K562 (cell line): ENCODE data around the gene MOB4. TPM values are rescaled to one million over a fixed set of nuclear protein-coding genes. Genes with fewer than 3 reads are reported as not detected.

ENCODE experiments used
- CTCF ChIP-seq, 3 experiments: IDR thresholded peaks in 2 of 3; conservative IDR thresholded peaks in 1 of 3; 2 replicates each; pipeline ENCODE4 v1.5.1; 2011 to 2012; ENCODE audit warnings: low read length in 3 of 3, mild to moderate bottlenecking in 3 of 3, control low read depth in 2 of 3, improper control_type of control experiment in 1 of 3, inconsistent platforms in 1 of 3, low read depth in 1 of 3, mixed read lengths in 1 of 3, moderate library complexity in 1 of 3; ENCODE audit not compliant: insufficient read depth in 2 of 3
- HMGN3 ChIP-seq: IDR thresholded peaks from 2 replicates; pipeline ENCODE4 v1.6.1; 2011; ENCODE audit warnings: borderline replicate concordance, low read depth, mild to moderate bottlenecking, mixed read lengths, low read length; ENCODE audit not compliant: insufficient read length; ENCODE audit errors: extremely low read depth
- XRCC3 ChIP-seq: fragments of 450-650 bp; IDR thresholded peaks from 2 replicates; pipeline ENCODE4 v1.6.1; 2017; ENCODE audit warnings: mild to moderate bottlenecking, moderate library complexity
- ZNF197 ChIP-seq: fragments of 200-800 bp; sonication (Bioruptor generic); IDR thresholded peaks from 2 replicates; pipeline ENCODE4 v1.6.1; 2016; ENCODE audit warnings: low read depth, missing genetic modification characterization, missing compliant biosample characterization
- polyA plus RNA-seq, 8 experiments: library from polyadenylated mRNA; depleted of rRNA in 4 of 8; stranded (reverse) in 5 of 8; unstranded in 3 of 8; fragments of >200 nt; fragmentation: Nextera tagmentation in 2 of 8; fragmentation: Illumina TruSeq in 1 of 8; extraction: Ambion mirVana in 2 of 8; extraction: Trizol in 1 of 8; gene quantifications; 2 replicates each; pipeline versions ENCODE4 v1.2.1 to v1.2.3, GENCODE V29; 2011 to 2014; ENCODE audit warnings: inconsistent platforms in 1 of 8, missing spikeins in 1 of 8
- total RNA-seq, 7 experiments: library from RNA; depleted of rRNA in 6 of 7; stranded (reverse); fragments of >200 nt in 6 of 7; fragmentation: Illumina TruSeq in 2 of 7; extraction: Trizol in 2 of 7; gene quantifications; 2 replicates each; pipeline versions ENCODE4 v1.2.1 to v1.2.3, GENCODE V29; 2011 to 2021; ENCODE audit warnings: low replicate concordance in 1 of 7
- TF ChIP-seq, protein P1 (sequence below): fragments of 250-450 bp; sonication (Bioruptor Pico); IDR thresholded peaks from 2 replicates; pipeline ENCODE4 v1.4.0; 2020; ENCODE audit warnings: mild to moderate bottlenecking
- TF ChIP-seq, protein P2 (sequence below), 3 experiments: fragments of 200-800 bp in 1 of 3; fragments of 250-450 bp in 1 of 3; fragments of 450-650 bp in 1 of 3; sonication (Bioruptor Pico) in 1 of 3; sonication (Bioruptor generic) in 1 of 3; formaldehyde crosslinking in 1 of 3; IDR thresholded peaks; 2 replicates each; pipeline versions ENCODE4 v1.6.1 to v1.8.0; 2016 to 2022; ENCODE audit warnings: mild to moderate bottlenecking in 2 of 3, missing genetic modification characterization in 2 of 3, missing compliant biosample characterization in 1 of 3, moderate library complexity in 1 of 3

The MOB4 gene
- total and polyA plus RNA-seq, 9 of the 15 experiments (the other 6 are each of a cell fraction or from before 2014, with no cell fraction given): 13.5 to 30.8 (median 22.2) TPM

DNA sequence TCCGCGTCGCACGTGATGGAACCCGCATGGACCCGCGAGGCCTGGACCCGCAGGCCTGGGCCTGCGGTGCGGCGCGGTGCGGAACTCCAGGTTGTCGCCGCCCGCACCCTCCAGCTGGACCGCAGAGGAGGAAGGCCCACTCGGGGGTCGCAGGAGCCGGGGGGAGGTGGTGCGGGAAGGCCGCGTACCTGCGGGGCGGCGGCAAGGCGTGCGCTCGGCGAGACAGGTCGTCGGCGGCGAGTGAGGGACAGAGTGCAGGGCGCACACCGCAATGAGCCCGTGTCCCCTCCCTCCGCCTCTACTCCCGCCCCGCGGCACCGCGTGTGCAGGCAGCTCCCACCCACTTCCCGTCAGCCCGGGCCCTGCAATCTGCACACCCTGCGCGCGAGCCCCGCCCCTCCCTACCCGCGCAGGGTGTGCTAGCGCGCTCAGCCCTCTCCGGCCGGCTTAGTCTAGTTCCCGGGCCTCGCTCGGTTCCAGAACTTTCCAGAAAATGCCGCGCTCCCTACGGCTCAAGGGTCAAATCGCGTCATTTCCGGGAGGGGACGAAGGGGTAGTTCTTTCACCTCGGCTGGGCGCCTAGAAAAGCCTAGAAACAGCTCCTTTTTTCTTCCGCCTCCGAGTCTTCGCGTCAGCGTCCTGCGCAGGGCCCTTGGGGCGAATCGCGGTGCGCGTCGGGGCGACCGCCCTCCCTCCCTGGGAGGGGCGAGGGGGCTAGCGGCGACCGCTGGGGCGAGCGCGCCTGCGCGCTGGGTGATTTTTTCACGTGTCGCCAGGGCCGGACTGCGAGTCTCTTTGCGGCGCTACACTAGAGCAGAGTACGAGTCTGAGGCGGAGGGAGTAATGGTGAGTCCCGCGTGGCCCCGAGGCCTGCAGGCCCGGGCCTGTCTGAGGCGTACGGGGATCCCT, 16.0 kb upstream of the MOB4 start, which contains the start of the genes HSPD1 and HSPE1 (continued):
- TF ChIP-seq, protein P1, sequence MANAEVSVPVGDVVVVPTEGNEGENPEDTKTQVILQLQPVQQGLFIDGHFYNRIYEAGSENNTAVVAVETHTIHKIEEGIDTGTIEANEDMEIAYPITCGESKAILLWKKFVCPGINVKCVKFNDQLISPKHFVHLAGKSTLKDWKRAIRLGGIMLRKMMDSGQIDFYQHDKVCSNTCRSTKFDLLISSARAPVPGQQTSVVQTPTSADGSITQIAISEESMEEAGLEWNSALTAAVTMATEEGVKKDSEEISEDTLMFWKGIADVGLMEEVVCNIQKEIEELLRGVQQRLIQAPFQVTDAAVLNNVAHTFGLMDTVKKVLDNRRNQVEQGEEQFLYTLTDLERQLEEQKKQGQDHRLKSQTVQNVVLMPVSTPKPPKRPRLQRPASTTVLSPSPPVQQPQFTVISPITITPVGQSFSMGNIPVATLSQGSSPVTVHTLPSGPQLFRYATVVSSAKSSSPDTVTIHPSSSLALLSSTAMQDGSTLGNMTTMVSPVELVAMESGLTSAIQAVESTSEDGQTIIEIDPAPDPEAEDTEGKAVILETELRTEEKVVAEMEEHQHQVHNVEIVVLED (CRISPR knock-in tag): peak; percentile 76
- TF ChIP-seq HMGN3 (peak; percentile 97), CTCF (IDR thresholded peaks at IDR 0.05 in 2 of 3, conservative IDR thresholded peaks at IDR 0.05 in 1 of 3; ENCODE audit: insufficient read depth in 2 of 3, low read depth in 1 of 3, low read length in 3 of 3) (0 out of 6 replicates have a peak, but pooled peaks of 2 of the 3 experiments have one; percentile 0 to 3), ZNF197 (CRISPR knock-in tag) (no peak), XRCC3 (no peak)
- TF ChIP-seq, protein P2, sequence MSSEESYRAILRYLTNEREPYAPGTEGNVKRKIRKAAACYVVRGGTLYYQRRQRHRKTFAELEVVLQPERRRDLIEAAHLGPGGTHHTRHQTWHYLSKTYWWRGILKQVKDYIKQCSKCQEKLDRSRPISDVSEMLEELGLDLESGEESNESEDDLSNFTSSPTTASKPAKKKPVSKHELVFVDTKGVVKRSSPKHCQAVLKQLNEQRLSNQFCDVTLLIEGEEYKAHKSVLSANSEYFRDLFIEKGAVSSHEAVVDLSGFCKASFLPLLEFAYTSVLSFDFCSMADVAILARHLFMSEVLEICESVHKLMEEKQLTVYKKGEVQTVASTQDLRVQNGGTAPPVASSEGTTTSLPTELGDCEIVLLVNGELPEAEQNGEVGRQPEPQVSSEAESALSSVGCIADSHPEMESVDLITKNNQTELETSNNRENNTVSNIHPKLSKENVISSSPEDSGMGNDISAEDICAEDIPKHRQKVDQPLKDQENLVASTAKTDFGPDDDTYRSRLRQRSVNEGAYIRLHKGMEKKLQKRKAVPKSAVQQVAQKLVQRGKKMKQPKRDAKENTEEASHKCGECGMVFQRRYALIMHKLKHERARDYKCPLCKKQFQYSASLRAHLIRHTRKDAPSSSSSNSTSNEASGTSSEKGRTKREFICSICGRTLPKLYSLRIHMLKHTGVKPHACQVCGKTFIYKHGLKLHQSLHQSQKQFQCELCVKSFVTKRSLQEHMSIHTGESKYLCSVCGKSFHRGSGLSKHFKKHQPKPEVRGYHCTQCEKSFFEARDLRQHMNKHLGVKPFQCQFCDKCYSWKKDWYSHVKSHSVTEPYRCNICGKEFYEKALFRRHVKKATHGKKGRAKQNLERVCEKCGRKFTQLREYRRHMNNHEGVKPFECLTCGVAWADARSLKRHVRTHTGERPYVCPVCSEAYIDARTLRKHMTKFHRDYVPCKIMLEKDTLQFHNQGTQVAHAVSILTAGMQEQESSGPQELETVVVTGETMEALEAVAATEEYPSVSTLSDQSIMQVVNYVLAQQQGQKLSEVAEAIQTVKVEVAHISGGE (CRISPR knock-in tag; IDR thresholded peaks at IDR 0.05): peak in 1 of 3 experiments; percentile 85; a peak in 3 of 6 replicates
- TF ChIP-seq, all 486 proteins: peak for 165
